IPS DF 19.7 (cell line): ENCODE results near the gene PLAGL1.
"Not testable (repeated sequence)": the region's sequence is repeated elsewhere in the genome, so short reads cannot be mapped to it uniquely, and the experiment has no call there.

Experiments used
- DNase-seq: peaks from one replicate; pipeline ENCODE4 v3.0.0-alpha.2; 2013; ENCODE audit warnings: low read depth, low spot score

PLAGL1 gene

GRCh38 chr6:143939364-143939763, 68.7 kb downstream of the PLAGL1 start:
- no peak for DNase-seq

GRCh38 chr6:143937668-143937970, 70.4 kb downstream of the PLAGL1 start:
- DNase-seq: no peak

- DNase-seq: no peak
Measured at GRCh38 chr6:143936778-143937667, 71.0 kb downstream of the PLAGL1 start.

GRCh38 chr6:143936347-143936746, 71.7 kb downstream of the PLAGL1 start:
- no peak for DNase-seq

GRCh38 chr6:143934867-143935266, 73.2 kb downstream of the PLAGL1 start:
- no peak for DNase-seq

GRCh38 chr6:143934331-143934730, 73.7 kb downstream of the PLAGL1 start:
- no peak for DNase-seq

- no peak for DNase-seq
Measured at GRCh38 chr6:143929975-143930374, 78.1 kb downstream of the PLAGL1 start.

- no peak for DNase-seq
Measured at GRCh38 chr6:143928853-143929252, 79.2 kb downstream of the PLAGL1 start.

GRCh38 chr6:143917026-143917425, 91.0 kb downstream of the PLAGL1 start:
- DNase-seq: not testable (repeated sequence)

- DNase-seq: no peak
Measured at GRCh38 chr6:143912671-143913070, 95.4 kb downstream of the PLAGL1 start.

- no peak for DNase-seq
Measured at GRCh38 chr6:143911028-143911427, 97.0 kb downstream of the PLAGL1 start.

- no peak for DNase-seq
Measured at GRCh38 chr6:143902827-143903226, 105.2 kb downstream of the PLAGL1 start.

GRCh38 chr6:143901885-143902750, 105.9 kb downstream of the PLAGL1 start:
- no peak for DNase-seq

GRCh38 chr6:143900358-143900757, 107.7 kb downstream of the PLAGL1 start:
- no peak for DNase-seq

- DNase-seq: no peak
Measured at GRCh38 chr6:143896126-143896860, 111.8 kb downstream of the PLAGL1 start.

- DNase-seq: no peak
Measured at GRCh38 chr6:143894655-143895054, 113.4 kb downstream of the PLAGL1 start.
